Bronchial epithelial cell (primary cell): ENCODE data around the gene RAD50. TPM values are rescaled to one million over a fixed set of nuclear protein-coding genes. Genes with fewer than 3 reads are reported as not detected.

ENCODE experiments used
- DNase-seq: peaks from one replicate; pipeline ENCODE4 v3.0.0-alpha.2; 2010; ENCODE audit warnings: low read depth
- FAIRE-seq: peaks from 2 replicates; lab custom pipeline; 2011; peaks lifted over from hg19 to GRCh38; lab: Jason Lieb, UNC
- H3K27me3 ChIP-seq: 2 replicates; pipeline ENCODE4 v1.5.1; 2011; ENCODE audit warnings: low read length; ENCODE audit not compliant: control insufficient read depth, insufficient read depth
- H3K36me3 ChIP-seq: 2 replicates; pipeline ENCODE4 v1.5.1; 2011; ENCODE audit warnings: low read length; ENCODE audit not compliant: control insufficient read depth, insufficient read depth
- H3K4me3 ChIP-seq: 2 replicates; pipeline ENCODE4 v1.5.1; 2011; ENCODE audit warnings: mild to moderate bottlenecking, low read depth, low read length, control low read depth
- total RNA-seq: library from RNA; depleted of rRNA; stranded (reverse); fragments of >200 nt; gene quantifications from 2 replicates; pipeline ENCODE4 v1.2.1, GENCODE V29; 2014
- TF ChIP-seq, protein P1 (sequence below): IDR thresholded peaks from 2 replicates; pipeline ENCODE4 v1.5.1; 2011; ENCODE audit warnings: mild to moderate bottlenecking, moderate library complexity, low read length, control low read depth, inconsistent platforms; ENCODE audit not compliant: insufficient read depth, severe bottlenecking

Gene RAD50
- total RNA-seq, 1 donor from 2014 or later: 29.2 TPM

- FAIRE-seq: no peak
- DNase-seq: no peak
- Histone ChIP-seq H3K4me3 (no peak overlapping the region), H3K36me3 (no peaks in the 10 kb centered on the region), H3K27me3 (no peaks in the 10 kb centered on the region)
- TF ChIP-seq, protein P1, sequence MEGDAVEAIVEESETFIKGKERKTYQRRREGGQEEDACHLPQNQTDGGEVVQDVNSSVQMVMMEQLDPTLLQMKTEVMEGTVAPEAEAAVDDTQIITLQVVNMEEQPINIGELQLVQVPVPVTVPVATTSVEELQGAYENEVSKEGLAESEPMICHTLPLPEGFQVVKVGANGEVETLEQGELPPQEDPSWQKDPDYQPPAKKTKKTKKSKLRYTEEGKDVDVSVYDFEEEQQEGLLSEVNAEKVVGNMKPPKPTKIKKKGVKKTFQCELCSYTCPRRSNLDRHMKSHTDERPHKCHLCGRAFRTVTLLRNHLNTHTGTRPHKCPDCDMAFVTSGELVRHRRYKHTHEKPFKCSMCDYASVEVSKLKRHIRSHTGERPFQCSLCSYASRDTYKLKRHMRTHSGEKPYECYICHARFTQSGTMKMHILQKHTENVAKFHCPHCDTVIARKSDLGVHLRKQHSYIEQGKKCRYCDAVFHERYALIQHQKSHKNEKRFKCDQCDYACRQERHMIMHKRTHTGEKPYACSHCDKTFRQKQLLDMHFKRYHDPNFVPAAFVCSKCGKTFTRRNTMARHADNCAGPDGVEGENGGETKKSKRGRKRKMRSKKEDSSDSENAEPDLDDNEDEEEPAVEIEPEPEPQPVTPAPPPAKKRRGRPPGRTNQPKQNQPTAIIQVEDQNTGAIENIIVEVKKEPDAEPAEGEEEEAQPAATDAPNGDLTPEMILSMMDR: no peak
Measured at GRCh38 chr5:132692632-132692967, 135.8 kb downstream of the RAD50 start.

Other genes with a start within 250 kb of the RAD50 start
- 7.1 and 9.6 TPM in 2 replicates for gene SLC22A5, start 187.3 kb upstream of the RAD50 start, total RNA-seq
- gene IRF1, start 66.2 kb upstream of the RAD50 start, total RNA-seq: 2.9 and 7.4 TPM in 2 replicates
- not detected in 2 replicates for gene IL5, start 13.5 kb upstream of the RAD50 start, total RNA-seq
- not detected in 2 replicates for gene IL13, start 101.2 kb downstream of the RAD50 start, total RNA-seq
- not detected in 2 replicates for gene IL4, start 117.0 kb downstream of the RAD50 start, total RNA-seq
- 6.8 and 9.9 TPM in 2 replicates for gene KIF3A, start 180.6 kb downstream of the RAD50 start, total RNA-seq
- 0.26 TPM in 1 of 2 replicates, not detected in the other for gene CCNI2, start 190.4 kb downstream of the RAD50 start, total RNA-seq
- gene SEPTIN8, start 220.3 kb downstream of the RAD50 start, total RNA-seq: 22.6 and 27.4 TPM in 2 replicates